Measurements from ENCODE around the gene PDE3B. TPM values are rescaled to one million over a fixed set of nuclear protein-coding genes. Genes with fewer than 3 reads are reported as not detected.
"Not testable (repeated sequence)": the region's sequence is repeated elsewhere in the genome, so short reads cannot be mapped to it uniquely, and the experiment has no call there.

The PDE3B gene
- total RNA-seq, 1 donor from 2014 or later: 5.1 TPM

DNA sequence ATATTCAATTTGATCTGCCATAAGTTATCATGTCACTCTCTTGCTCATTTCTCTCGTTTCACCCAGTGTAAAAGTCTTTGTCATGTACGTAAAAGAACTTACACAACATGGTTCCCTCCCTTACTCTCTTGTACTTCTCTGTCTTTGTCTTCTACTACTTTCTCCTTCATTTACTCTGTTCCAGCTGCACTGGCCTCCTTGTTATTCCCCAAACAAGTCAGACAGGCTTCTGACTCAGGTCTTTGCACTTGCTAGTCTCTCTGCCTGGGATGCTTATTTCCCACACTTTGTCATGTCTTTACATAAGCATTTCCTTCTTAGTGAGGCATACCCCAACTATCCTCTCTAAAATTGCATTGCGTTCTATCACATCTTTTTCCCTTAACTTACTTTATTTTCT lies 131.1 kb downstream of the PDE3B start:
- intact Hi-C loops (cut with DNase I): no loop called here
- no peaks in the 10 kb centered on the region for H3K4me1 ChIP-seq
- TF ChIP-seq, protein P1, sequence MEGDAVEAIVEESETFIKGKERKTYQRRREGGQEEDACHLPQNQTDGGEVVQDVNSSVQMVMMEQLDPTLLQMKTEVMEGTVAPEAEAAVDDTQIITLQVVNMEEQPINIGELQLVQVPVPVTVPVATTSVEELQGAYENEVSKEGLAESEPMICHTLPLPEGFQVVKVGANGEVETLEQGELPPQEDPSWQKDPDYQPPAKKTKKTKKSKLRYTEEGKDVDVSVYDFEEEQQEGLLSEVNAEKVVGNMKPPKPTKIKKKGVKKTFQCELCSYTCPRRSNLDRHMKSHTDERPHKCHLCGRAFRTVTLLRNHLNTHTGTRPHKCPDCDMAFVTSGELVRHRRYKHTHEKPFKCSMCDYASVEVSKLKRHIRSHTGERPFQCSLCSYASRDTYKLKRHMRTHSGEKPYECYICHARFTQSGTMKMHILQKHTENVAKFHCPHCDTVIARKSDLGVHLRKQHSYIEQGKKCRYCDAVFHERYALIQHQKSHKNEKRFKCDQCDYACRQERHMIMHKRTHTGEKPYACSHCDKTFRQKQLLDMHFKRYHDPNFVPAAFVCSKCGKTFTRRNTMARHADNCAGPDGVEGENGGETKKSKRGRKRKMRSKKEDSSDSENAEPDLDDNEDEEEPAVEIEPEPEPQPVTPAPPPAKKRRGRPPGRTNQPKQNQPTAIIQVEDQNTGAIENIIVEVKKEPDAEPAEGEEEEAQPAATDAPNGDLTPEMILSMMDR (IDR thresholded peaks at IDR 0.05): no peak
- DNase-seq (ENCODE audit: low spot score in 2 of 2): no peak
- H3K27me3 ChIP-seq: no peaks in the 10 kb centered on the region
- no peaks in the 10 kb centered on the region for H3K36me3 ChIP-seq
- H3K9me3 ChIP-seq: no peaks in the 10 kb centered on the region
- no peak overlapping the region for H3K27ac ChIP-seq
- H3K4me3 ChIP-seq: no peak overlapping the region

DNA sequence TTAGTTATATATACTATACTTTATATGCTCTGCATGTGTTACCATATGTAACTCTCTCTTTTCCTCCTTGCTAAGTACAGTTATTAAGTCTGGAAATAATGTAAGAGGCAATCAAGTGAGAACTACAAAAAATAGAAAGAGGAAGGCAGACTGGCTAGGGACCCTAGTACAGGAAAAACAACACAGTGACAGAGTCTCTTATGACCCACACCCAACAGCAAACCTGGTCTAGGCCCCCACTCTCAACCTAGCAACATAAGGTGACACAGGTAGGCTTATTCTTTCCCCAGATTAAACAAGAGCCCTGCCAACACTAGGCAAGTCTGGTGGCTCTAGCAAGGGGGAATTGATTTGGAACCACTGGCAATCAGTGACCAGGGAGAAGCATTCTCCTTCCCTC lies 132.3 kb downstream of the PDE3B start:
- intact Hi-C loops (cut with DNase I): no loop called here
- H3K36me3 ChIP-seq: no peaks in the 10 kb centered on the region
- no peaks in the 10 kb centered on the region for H3K27me3 ChIP-seq
- H3K4me3 ChIP-seq: no peak overlapping the region
- H3K9me3 ChIP-seq: no peaks in the 10 kb centered on the region
- DNase-seq (ENCODE audit: low spot score in 2 of 2): no peak
- TF ChIP-seq, protein P1 (IDR thresholded peaks at IDR 0.05): no peak
- H3K27ac ChIP-seq: no peak overlapping the region
- H3K4me1 ChIP-seq: no peaks in the 10 kb centered on the region

DNA sequence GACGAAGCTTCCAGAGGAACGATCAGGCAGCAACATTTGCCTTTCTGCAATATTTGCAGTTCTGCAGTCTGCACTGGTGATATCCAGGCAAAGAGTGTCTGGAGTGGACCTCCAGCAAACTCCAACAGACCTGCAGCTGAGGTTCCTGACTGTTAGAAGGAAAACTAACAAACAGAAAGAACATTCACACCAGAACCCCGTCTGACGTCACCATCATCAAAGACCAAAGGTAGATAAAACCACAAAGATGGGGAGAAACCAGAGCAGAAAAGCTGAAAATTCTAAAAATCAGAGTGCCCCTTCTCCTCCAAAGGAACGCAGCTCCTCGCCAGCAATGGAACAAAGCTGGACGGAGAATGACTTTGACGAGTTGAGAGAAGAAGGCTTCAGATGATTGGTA lies 134.9 kb downstream of the PDE3B start:
- H3K27ac ChIP-seq; H3K9me3 ChIP-seq; H3K4me1 ChIP-seq; intact Hi-C loops (cut with DNase I); H3K27me3 ChIP-seq; H3K4me3 ChIP-seq; DNase-seq (ENCODE audit: low spot score in 2 of 2); H3K36me3 ChIP-seq: not testable (repeated sequence)

DNA sequence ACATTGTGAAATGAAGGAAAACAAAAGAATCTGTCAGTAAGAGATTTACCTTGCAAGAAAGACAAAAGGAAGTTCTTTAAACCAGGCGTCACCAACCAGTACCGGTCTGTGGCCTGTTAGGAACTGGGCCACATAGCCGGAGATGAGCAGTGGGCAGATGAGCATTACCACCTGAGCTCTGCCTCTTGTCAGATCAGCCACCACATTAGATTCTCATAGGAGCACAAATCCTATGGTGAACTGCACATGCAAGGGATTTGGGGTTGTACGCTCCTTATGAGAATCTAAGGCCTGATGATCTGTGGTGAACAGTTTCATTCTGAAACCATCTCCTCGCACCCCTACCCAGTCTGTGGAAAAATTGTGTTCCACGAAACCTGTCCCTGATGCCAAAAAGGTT lies 140.2 kb downstream of the PDE3B start:
- no peak for DNase-seq (ENCODE audit: low spot score in 2 of 2)
- H3K4me3 ChIP-seq: no peak overlapping the region
- no peaks in the 10 kb centered on the region for H3K27me3 ChIP-seq
- no peak overlapping the region for H3K27ac ChIP-seq
- TF ChIP-seq, protein P1 (IDR thresholded peaks at IDR 0.05): no peak
- peaks cover 0 to 4% of the 10 kb centered on the region in 2 donors for H3K9me3 ChIP-seq
- intact Hi-C loops (cut with DNase I): loop anchor here (10.0 kb wide), 1 partner anchor 291 kb away; the partner anchor contains the start of gene CALCB
- no peaks in the 10 kb centered on the region for H3K4me1 ChIP-seq
- H3K36me3 ChIP-seq: no peaks in the 10 kb centered on the region

DNA sequence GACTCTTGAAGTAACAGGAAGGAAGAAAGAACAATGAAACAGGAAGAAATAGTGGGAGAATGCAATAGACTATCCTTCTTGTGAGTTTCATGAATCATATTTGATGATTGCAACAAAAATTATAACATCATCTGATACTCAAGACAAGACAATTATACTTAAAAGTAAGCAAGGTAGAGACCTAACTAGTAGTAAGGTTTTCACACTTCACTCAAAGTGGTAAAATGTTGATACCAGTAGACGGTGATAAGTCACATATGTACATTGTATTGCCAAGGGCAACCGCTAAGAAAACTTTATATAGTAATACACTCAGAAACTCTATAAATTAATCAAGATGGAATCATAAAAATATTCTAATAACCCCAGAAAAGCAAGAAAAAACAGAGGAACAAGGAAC lies 140.6 kb downstream of the PDE3B start:
- TF ChIP-seq, protein P1 (IDR thresholded peaks at IDR 0.05): no peak
- H3K4me1 ChIP-seq: no peaks in the 10 kb centered on the region
- H3K27me3 ChIP-seq: no peaks in the 10 kb centered on the region
- peaks cover 0 to 4% of the 10 kb centered on the region in 2 donors for H3K9me3 ChIP-seq
- no peak for DNase-seq (ENCODE audit: low spot score in 2 of 2)
- H3K4me3 ChIP-seq: no peak overlapping the region
- H3K27ac ChIP-seq: no peak overlapping the region
- no peaks in the 10 kb centered on the region for H3K36me3 ChIP-seq
- intact Hi-C loops (cut with DNase I): loop anchor here (10.0 kb wide), 1 partner anchor 291 kb away; the partner anchor contains the start of gene CALCB

DNA sequence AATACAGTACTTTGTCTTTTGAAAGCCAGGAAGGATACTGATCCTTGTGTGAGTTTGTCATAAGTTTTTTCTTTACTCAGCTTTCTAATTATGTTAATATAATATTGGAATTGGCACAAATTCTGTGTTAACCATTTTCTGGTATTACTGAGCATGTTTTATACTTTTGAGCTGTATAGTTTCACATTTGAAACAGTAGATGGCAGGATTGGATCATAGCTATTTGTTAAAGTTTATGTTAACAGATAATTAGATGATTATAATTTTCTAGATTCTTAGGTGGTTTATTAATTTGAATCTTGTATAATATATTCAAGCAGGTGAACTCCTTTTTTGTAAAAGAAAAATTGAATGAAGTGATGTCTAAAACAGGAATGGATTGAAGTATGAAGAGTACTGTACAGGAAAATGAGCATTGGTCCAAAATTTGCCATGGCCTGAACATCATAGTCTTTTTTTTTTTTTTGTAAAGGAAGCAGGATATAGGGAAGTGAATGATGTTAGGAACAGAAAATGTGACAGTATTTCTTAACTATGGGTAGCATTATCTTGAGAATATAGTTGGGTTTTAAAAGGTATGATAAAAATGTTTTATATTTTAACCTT lies 146.4 kb downstream of the PDE3B start:
- Histone ChIP-seq H3K4me3 (no peak overlapping the region), H3K36me3 (no peaks in the 10 kb centered on the region), H3K27me3 (no peaks in the 10 kb centered on the region), H3K4me1 (no peaks in the 10 kb centered on the region), H3K27ac (no peak overlapping the region), H3K9me3 (no peaks in the 10 kb centered on the region)
- no peak for DNase-seq (ENCODE audit: low spot score in 2 of 2)
- intact Hi-C loops (cut with DNase I): loop anchor here (2.0 to 10.0 kb wide), 2 partner anchors 117 to 285 kb away; partner anchors contain the start of gene CALCB
- TF ChIP-seq, protein P1 (IDR thresholded peaks at IDR 0.05): peak in 2 of 3 experiments; percentile 33 to 45
